NCI-H345 (cell line): Measurements from ENCODE around the gene NBPF8.
"Not testable (repeated sequence)": the region's sequence is repeated elsewhere in the genome, so short reads cannot be mapped to it uniquely, and the experiment has no call there.

ENCODE experiments used
- DNase-seq: peaks from one replicate; lab custom pipeline; 2025; lab: John Stamatoyannopoulos, UW

The NBPF8 gene, protein sequence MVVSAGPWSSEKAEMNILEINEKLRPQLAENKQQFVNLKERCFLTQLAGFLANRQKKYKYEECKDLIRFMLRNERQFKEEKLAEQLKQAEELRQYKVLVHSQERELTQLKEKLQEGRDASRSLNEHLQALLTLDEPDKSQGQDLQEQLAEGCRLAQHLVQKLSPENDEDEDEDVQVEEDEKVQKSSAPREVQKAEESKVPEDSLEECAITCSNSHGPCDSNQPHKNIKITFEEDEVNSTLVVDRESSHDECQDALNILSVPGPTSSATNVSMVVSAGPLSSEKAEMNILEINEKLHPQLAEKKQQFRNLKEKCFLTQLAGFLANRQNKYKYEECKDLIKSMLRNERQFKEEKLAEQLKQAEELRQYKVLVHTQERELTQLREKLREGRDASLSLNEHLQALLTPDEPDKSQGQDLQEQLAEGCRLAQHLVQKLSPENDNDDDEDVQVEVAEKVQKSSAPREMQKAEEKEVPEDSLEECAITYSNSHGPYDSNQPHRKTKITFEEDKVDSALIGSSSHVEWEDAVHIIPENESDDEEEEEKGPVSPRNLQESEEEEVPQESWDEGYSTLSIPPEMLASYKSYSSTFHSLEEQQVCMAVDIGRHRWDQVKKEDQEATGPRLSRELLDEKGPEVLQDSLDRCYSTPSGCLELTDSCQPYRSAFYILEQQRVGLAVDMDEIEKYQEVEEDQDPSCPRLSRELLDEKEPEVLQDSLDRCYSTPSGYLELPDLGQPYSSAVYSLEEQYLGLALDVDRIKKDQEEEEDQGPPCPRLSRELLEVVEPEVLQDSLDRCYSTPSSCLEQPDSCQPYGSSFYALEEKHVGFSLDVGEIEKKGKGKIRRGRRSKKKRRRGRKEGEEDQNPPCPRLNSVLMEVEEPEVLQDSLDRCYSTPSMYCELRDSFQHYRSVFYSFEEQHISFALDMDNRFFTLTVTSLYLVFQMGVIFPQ

DNA sequence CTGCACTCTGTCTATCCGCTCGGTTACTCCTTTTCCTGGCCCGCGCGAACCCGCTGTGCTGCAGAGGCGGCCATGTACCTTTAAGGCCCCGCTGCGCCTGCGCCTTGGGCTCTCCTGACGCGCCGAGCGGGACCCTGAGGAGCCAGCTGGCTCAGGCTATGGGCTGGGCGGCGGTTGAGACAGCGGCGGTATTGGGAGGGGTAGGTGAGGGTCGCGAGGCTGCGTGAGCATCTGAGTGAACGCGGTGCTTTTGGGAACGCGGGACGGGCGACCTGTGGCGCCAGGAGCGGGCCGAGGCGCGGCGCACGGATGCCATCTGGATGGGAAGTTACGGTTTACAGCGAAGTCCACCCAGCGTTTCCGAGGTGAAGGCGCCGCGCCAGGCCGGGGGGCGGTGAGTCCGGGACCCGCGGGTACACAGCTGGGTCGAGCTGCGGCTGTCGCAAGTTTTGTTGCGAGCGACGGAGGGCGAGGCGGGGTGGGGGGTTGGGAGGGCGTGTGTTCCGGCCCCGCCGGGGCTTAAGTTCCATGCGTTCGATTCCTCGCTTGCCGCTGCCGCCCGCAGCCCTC lies at the start of gene NBPF8:
NBPF8 (plus strand) TSS at position 125 of the 570 bp plus-strand sequence. CDS start 21,488 bp downstream, outside the sequence.
- peak; percentile 54 for DNase-seq

- not testable (repeated sequence) for DNase-seq
Observed at GRCh38 chr1:120367709-120368108, 47.1 kb upstream of the NBPF8 start.

DNA sequence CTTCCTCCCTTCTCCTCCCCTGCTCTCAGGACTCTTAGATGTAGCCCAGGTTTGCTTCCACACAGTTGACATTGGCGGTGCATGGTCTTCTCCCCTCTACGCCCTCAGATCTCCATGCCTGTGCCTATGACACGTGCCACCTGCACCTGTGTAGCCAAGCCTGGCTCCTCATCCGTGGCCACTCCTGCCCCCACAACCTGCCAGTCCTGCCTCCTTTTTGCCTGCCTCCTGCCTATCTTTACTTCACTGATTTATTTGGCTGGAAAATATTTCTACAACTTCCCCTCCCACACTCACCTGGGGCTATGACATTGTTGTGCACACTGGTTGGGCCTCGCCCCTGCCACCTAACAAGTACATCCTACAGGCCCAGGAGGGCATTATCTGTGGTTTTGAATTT lies 28.2 kb upstream of the NBPF8 start:
- DNase-seq: not testable (repeated sequence)

- DNase-seq: peak; percentile 73
Observed at GRCh38 chr1:120388597-120389126, 26.2 kb upstream of the NBPF8 start.

GRCh38 chr1:120391365-120391764 lies 23.5 kb upstream of the NBPF8 start:
- not testable (repeated sequence) for DNase-seq

DNA sequence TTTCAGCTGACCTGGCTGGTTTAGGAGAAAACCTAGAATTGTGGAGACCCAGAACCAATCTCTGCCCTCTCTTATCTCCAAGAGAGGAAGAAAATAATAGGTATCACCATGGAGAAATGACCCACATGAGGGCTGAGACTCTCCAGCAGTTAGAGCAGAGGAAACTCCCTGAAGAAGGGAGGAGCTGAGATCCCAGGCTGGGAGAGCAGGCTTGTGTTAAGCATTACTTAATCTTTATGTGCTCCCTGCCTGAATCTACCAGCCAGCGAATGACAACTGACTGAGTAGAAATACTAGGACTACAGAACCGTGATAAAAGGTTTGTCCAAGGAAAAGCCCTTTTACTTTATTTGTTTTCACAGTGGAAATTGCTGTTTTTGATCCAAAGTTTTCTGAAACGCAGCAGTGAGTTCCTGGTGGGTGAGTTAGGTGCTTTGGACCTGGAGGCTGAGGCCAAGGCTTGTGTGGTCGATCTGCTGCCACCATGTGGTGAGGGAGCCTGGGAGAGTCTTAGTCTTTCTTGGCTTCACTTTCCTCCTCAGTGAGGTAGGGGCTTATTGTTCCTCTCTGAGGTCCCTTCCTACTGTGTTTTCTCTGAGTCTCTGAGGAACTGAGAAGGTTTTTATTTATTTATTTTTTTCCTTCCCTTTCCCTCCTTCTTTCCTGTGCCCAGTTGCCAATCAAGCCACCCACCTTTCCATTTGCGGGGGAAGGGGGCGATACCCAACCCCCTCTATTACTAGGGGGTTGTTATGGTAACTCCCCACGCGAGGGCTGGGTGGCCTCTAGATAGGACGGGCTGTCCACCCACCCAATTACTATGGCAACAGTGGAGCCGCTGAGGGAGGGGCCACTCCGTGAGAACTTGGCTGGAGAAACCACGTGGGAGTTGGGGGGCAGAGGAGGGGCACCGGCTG lies 21.3 kb upstream of the NBPF8 start:
- not testable (repeated sequence) for DNase-seq

- DNase-seq: not testable (repeated sequence)
Observed at GRCh38 chr1:120405348-120405747, 9.5 kb upstream of the NBPF8 start.

- not testable (repeated sequence) for DNase-seq
Observed at GRCh38 chr1:120414451-120414850, 384 bp upstream of the NBPF8 start.

DNA sequence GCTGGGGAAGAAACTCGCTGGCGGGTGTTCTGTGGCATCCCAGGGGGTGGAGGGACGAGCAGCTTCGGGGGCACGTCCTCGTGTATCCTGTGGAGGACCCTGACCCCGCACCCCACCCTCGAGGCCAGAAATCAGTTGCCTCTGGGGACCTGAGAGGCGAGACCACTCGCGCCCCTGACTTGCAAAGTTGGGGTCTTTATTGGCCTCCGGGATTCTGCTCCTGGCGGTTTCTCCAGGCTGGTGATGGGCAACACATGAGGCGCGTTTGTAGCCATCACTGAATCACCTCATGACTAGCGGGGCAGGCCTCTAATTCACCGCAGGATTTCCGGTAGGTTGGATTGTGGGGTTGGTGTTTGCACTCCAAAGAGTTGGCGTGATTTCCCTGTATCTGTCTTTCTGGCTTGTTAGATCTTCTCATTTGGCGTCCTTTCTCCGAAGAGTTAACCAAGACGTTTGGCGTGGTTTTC lies 692 bp downstream of the NBPF8 start:
- peak; percentile 29 for DNase-seq

DNA sequence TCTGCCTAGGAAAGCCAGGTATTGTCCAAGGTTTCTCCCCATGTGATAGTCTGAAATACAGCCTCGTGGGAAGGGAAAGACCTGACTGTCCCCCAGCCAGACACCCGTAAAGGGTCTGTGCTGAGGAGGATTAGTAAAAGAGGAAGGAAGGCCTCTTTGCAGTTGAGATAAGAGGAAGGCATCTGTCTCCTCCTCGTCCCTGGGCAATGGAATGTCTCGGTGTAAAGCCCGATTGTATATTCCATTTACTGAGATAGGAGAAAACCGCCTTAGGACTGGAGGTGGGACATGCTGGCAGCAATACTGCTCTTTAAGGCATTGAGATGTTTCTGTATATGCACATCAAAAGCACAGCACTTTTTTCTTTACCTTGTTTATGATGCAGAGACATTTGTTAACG lies 10.2 kb downstream of the NBPF8 start:
- DNase-seq: not testable (repeated sequence)

DNA sequence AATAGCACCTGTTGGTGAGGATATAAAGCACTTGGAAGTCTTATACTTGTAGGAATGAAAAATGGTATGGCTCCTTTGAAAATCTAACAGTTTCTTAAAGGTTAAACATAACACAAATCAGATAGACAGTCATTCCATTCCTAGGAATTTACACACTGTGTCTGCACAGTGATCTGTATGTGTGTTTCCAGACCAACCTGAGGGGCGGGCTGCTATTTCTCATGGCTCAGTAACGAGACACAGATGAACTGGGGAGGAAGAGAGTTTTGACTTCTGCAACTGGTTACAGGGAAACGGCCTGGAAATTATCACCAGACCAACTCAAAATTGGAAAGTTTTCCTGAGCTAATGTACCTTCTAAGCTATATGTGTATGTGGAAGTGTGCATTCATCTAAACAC lies 16.8 kb downstream of the NBPF8 start:
- not testable (repeated sequence) for DNase-seq

DNA sequence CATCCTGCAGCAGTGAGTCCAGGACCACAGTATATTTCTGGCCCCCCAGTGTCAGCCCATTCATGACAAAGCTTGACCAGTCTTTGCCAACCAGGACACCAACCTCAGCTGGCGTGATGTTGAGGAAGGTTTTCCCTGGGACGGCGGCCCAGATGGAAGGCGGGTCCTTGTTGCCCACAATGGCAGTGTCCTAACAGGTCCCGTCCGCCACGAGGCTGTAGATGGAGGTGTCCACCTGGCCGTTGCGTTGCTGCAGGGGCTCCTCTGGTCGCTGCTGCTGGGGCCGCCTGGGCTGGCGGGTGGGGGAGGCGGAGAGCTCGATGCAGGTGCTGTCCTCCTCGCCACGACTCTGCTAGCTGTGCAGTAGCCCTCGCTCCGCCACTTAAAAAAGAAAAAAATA lies 19.0 kb downstream of the NBPF8 start:
- DNase-seq: not testable (repeated sequence)

GRCh38 chr1:120449124-120449523 lies 34.3 kb downstream of the NBPF8 start:
- not testable (repeated sequence) for DNase-seq
